Activated T-helper 1 cell treated with Interleukin-2 at 50 U/mL for 16 hours (primary cell): ENCODE measurements around the gene RPGR.

Experiments
- DNase-seq: peaks from one replicate; pipeline ENCODE4 v3.0.0-alpha.2; 2020; ENCODE audit warnings: low read depth

The RPGR gene

GRCh38 chrX:38318606-38319005, 8.7 kb downstream of the RPGR start:
- DNase-seq = no peak

- DNase-seq = no peak
These were observed 9.1 kb downstream of the RPGR start for GRCh38 chrX:38318196-38318595.

GRCh38 chrX:38315186-38315585, 12.1 kb downstream of the RPGR start:
- DNase-seq = no peak

GRCh38 chrX:38313190-38313589, 14.1 kb downstream of the RPGR start:
- no peak for DNase-seq

- no peak for DNase-seq
These were observed 14.9 kb downstream of the RPGR start for GRCh38 chrX:38312436-38312835.

GRCh38 chrX:38311743-38312142, 15.6 kb downstream of the RPGR start:
- DNase-seq = no peak

GRCh38 chrX:38305971-38306370, 21.3 kb downstream of the RPGR start:
- no peak for DNase-seq

- no peak for DNase-seq
These were observed 23.3 kb downstream of the RPGR start for GRCh38 chrX:38304010-38304409.

- DNase-seq = no peak
These were observed 33.6 kb downstream of the RPGR start for GRCh38 chrX:38293741-38294140.

GRCh38 chrX:38287674-38288073, 39.6 kb downstream of the RPGR start:
- DNase-seq = no peak

GRCh38 chrX:38285649-38286048, 41.7 kb downstream of the RPGR start:
- DNase-seq = no peak

- no peak for DNase-seq
These were observed 45.3 kb downstream of the RPGR start for GRCh38 chrX:38282049-38282448.

- no peak for DNase-seq
These were observed 48.1 kb downstream of the RPGR start for GRCh38 chrX:38279188-38279587.

GRCh38 chrX:38278682-38279081, 48.6 kb downstream of the RPGR start:
- no peak for DNase-seq

- no peak for DNase-seq
These were observed 49.5 kb downstream of the RPGR start for GRCh38 chrX:38277802-38278201.

- no peak for DNase-seq
These were observed 50.2 kb downstream of the RPGR start for GRCh38 chrX:38277136-38277535.

GRCh38 chrX:38276089-38276488, 51.2 kb downstream of the RPGR start:
- DNase-seq = no peak

GRCh38 chrX:38275615-38276014, 51.7 kb downstream of the RPGR start:
- DNase-seq = no peak

- DNase-seq = no peak
These were observed 53.9 kb downstream of the RPGR start for GRCh38 chrX:38273453-38273852.

- DNase-seq = no peak
These were observed 56.1 kb downstream of the RPGR start for GRCh38 chrX:38271154-38271716.

GRCh38 chrX:38268011-38268410, 59.3 kb downstream of the RPGR start:
- no peak for DNase-seq

- no peak for DNase-seq
These were observed 64.3 kb downstream of the RPGR start for GRCh38 chrX:38262715-38263620.

- DNase-seq = no peak
These were observed 67.1 kb downstream of the RPGR start for GRCh38 chrX:38260231-38260630.

GRCh38 chrX:38256019-38256418, 71.3 kb downstream of the RPGR start:
- DNase-seq = no peak
